HepG2 (cell line): ENCODE results near the gene GGTLC2.
"Not testable (repeated sequence)": the region's sequence is repeated elsewhere in the genome, so short reads cannot be mapped to it uniquely, and the experiment has no call there.

ENCODE experiments used
- CTCF ChIP-seq: sonication (generic); formaldehyde crosslinking; IDR thresholded peaks from 2 replicates; pipeline ENCODE4 v1.5.0; 2020; ENCODE audit warnings: mild to moderate bottlenecking, missing genetic modification reagents, moderate library complexity
- PRDM15 ChIP-seq: sonication (generic); formaldehyde crosslinking; IDR thresholded peaks from 2 replicates; pipeline ENCODE4 v1.4.0; 2020; ENCODE audit warnings: missing genetic modification reagents
- SIN3A ChIP-seq: IDR thresholded peaks from 2 replicates; pipeline ENCODE4 v1.6.1; 2011; ENCODE audit warnings: low read depth, mild to moderate bottlenecking, control low read depth, low read length, borderline replicate concordance
- SRF ChIP-seq: IDR thresholded peaks from 2 replicates; pipeline ENCODE4 v1.6.1; 2011; ENCODE audit warnings: mild to moderate bottlenecking, low read depth, low read length, moderate library complexity
- ZMAT5 ChIP-seq: sonication (generic); formaldehyde crosslinking; IDR thresholded peaks from 2 replicates; pipeline ENCODE4 v1.5.0; 2020; ENCODE audit warnings: mild to moderate bottlenecking, low read depth, missing genetic modification reagents, borderline replicate concordance
- TF ChIP-seq, protein P1 (sequence below): IDR thresholded peaks from 2 replicates; pipeline ENCODE4 v1.6.1; 2018; ENCODE audit warnings: missing genetic modification reagents, mild to moderate bottlenecking, missing compliant biosample characterization
- TF ChIP-seq, protein P2 (sequence below): sonication (generic); formaldehyde crosslinking; IDR thresholded peaks from 2 replicates; pipeline ENCODE4 v1.8.1; 2023; ENCODE audit warnings: missing genetic modification reagents, inconsistent platforms, borderline replicate concordance

- not testable (repeated sequence) for TF ChIP-seq ZMAT5 (CRISPR knock-in tag); PRDM15; CTCF (CRISPR knock-in tag); SIN3A; SRF
- TF ChIP-seq, protein P1, sequence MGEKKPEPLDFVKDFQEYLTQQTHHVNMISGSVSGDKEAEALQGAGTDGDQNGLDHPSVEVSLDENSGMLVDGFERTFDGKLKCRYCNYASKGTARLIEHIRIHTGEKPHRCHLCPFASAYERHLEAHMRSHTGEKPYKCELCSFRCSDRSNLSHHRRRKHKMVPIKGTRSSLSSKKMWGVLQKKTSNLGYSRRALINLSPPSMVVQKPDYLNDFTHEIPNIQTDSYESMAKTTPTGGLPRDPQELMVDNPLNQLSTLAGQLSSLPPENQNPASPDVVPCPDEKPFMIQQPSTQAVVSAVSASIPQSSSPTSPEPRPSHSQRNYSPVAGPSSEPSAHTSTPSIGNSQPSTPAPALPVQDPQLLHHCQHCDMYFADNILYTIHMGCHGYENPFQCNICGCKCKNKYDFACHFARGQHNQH, result not testable (repeated sequence)
- TF ChIP-seq, protein P2, sequence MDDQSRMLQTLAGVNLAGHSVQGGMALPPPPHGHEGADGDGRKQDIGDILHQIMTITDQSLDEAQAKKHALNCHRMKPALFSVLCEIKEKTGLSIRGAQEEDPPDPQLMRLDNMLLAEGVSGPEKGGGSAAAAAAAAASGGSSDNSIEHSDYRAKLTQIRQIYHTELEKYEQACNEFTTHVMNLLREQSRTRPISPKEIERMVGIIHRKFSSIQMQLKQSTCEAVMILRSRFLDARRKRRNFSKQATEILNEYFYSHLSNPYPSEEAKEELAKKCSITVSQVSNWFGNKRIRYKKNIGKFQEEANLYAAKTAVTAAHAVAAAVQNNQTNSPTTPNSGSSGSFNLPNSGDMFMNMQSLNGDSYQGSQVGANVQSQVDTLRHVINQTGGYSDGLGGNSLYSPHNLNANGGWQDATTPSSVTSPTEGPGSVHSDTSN (CRISPR knock-in tag), result not testable (repeated sequence)
These were observed 15.6 kb upstream of the GGTLC2 start for GRCh38 chr22:22628546-22629495.
